Pulmonary artery endothelial cell (primary cell): ENCODE results near the gene TTC16. TPM values are rescaled to one million over a fixed set of nuclear protein-coding genes. Genes with fewer than 3 reads are reported as not detected.
"Not testable (repeated sequence)": the region's sequence is repeated elsewhere in the genome, so short reads cannot be mapped to it uniquely, and the experiment has no call there.

Experiments used
- DNase-seq: peaks from one replicate; pipeline ENCODE4 v3.0.0-alpha.2; 2011; ENCODE audit warnings: low read depth, low spot score
- total RNA-seq: library from RNA; depleted of rRNA; stranded (reverse); fragments of >200 nt; gene quantifications from 2 replicates; pipeline ENCODE4 v1.2.3, GENCODE V29; 2014

The TTC16 gene
- total RNA-seq, 1 donor from 2014 or later = not detected

DNA sequence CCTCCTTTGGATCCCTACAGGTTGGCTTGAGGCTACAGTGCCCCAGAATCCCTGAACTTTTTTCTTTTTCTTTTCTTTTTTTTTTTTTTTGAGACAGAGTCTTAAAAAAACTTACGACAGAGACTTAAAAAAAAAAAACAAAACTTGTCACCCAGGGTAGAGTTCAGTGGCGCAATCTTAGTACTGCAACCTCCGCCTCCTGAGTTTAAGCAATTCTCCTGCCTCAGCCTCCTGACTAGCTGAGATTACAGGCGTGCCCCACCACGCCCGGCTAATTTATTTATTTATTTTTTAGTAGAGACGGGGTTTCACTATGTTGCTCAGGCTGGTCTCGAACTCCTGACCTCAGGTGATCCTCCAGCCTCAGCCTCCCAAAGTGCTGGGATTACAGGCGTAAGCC lies 65.0 kb downstream of the TTC16 start:
- DNase-seq = not testable (repeated sequence)

Other genes starting within 250 kb of the TTC16 start
- gene STXBP1, start 103.8 kb upstream of the TTC16 start, total RNA-seq = 16.0 and 19.0 TPM in 2 replicates
- gene CFAP157, start 9.1 kb upstream of the TTC16 start, total RNA-seq = not detected in 2 replicates
- gene PTRH1, start 416 bp upstream of the TTC16 start, total RNA-seq = 30.0 and 40.4 TPM in 2 replicates
- gene TOR2A, start 19.2 kb downstream of the TTC16 start, total RNA-seq = 5.8 and 7.8 TPM in 2 replicates
- gene SH2D3C, start 62.6 kb downstream of the TTC16 start, total RNA-seq = 56.8 and 58.3 TPM in 2 replicates
- gene CDK9, start 70.0 kb downstream of the TTC16 start, total RNA-seq = 107 and 116 TPM in 2 replicates
- gene FPGS, start 86.8 kb downstream of the TTC16 start, total RNA-seq = 71.4 and 104 TPM in 2 replicates
- gene ENG, start 138.6 kb downstream of the TTC16 start, total RNA-seq = 46.5 and 49.5 TPM in 2 replicates
- 50.2 and 56.2 TPM in 2 replicates for gene AK1, start 161.6 kb downstream of the TTC16 start, total RNA-seq
- gene ST6GALNAC6, start 183.5 kb downstream of the TTC16 start, total RNA-seq = 36.2 and 48.1 TPM in 2 replicates
- gene ST6GALNAC4, start 201.0 kb downstream of the TTC16 start, total RNA-seq = 62.0 and 69.0 TPM in 2 replicates
- 0.21 and 0.79 TPM in 2 replicates for gene PIP5KL1, start 214.7 kb downstream of the TTC16 start, total RNA-seq
- gene DPM2, start 221.8 kb downstream of the TTC16 start, total RNA-seq = 11.9 and 12.1 TPM in 2 replicates